GM19372 (cell line): ENCODE measurements around the gene PTPN1.
"Not testable (repeated sequence)": the region's sequence is repeated elsewhere in the genome, so short reads cannot be mapped to it uniquely, and the experiment has no call there.

ENCODE experiments used
- ATAC-seq: cut with Tn5 transposase; IDR thresholded peaks from one replicate; pipeline ENCODE4 v1.9.1; 2021; ENCODE audit warnings: mild to moderate bottlenecking, low read depth, moderate library complexity; ENCODE audit not compliant: unreplicated experiment

Gene PTPN1

DNA sequence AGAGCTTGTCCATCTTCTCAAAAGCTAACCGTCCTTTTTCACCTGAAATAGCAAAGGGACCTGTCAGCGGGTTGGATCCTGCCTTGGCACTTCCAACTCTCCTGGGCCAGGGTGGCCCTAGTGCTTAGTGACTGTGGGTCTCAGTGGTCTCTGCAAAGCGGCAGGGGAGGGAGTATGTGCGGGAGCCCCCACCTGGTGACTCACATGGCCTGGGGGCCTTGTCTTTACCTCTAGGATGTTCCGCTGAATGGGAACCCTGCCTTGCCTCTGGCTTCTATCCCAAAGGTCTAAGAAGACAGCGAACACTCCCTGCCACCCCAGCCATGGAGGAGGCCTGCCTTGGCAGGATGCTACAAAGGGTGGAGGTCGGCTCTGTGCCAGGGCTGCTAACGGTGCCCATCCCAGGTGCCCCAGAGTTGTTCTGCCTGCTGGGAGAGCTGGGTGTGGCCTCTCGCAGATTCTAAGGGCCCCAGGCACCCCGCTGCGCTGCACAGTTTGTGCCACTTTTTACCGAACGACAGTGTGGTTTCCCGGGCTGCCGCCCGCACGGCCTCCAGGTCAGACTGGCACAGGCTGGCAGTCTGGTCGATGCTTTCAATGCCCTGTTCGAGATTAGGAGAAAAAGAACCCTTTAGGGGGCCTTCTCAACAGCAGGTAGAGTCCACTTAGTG, 77.2 kb downstream of the PTPN1 start:
- no peak for ATAC-seq

GRCh38 chr20:50588034-50588736, 78.0 kb downstream of the PTPN1 start:
- no peak for ATAC-seq

DNA sequence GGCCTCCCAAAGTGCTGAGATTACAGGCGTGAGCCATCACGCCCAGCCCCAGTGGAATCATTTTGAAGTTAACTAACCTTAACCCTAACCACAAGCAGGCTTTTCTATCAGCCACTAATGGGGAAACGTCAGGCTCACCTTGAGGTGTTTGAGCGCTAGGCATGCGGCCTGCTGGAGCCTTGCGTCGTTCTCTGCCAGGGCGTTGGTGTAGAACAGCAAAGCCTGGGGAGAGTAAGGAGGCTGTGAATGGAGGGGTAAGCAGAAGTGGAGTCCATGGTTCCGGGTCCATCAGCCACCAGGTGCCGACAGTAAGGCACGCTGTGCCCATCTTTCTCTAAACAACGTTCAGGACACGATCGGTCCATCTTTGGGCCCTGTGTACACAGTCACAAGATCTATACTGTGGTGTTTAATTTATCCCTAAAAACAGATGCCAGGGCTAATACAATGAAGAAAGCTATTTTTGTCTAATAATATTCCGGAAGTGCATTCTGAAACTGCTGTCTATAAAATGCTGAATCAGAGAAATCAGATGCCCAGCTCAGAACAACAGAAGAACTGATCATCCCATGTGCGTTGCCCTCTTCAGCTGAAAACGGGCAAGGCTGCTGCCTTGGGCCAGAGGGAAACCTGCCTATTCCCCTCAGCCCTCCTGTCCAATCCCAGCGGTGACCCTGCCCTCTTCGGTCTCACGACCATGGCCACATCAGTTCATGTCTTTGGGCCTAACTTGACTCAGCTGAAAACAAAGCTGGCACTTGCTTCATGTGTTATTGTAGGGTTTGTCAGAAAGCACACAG, 79.6 kb downstream of the PTPN1 start:
- ATAC-seq, result no peak

- no peak for ATAC-seq
These were observed 80.1 kb downstream of the PTPN1 start for GRCh38 chr20:50590348-50590664.

- ATAC-seq, result no peak
These were observed 81.2 kb downstream of the PTPN1 start for GRCh38 chr20:50591233-50591852.

GRCh38 chr20:50592282-50593004, 82.3 kb downstream of the PTPN1 start:
- no peak for ATAC-seq

- no peak for ATAC-seq
These were observed 82.8 kb downstream of the PTPN1 start for GRCh38 chr20:50593005-50593335.

DNA sequence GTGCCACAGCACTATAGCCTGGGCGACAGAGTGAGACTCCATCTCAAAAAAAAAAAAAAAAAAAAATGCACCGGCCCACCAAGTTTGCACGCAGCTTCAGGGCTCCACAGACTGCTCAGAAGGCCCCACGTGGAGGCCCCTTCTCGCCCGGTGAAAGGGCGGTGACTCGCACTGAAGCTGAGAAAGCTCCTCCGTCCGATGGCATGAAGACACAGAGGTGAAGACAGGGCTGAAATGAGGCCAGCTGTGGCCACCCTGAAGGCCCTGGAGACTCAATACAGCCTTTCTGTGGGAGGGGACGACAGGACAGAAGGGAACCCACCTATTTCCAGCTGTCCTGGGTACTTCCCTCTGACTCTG, 84.0 kb downstream of the PTPN1 start:
- no peak for ATAC-seq

DNA sequence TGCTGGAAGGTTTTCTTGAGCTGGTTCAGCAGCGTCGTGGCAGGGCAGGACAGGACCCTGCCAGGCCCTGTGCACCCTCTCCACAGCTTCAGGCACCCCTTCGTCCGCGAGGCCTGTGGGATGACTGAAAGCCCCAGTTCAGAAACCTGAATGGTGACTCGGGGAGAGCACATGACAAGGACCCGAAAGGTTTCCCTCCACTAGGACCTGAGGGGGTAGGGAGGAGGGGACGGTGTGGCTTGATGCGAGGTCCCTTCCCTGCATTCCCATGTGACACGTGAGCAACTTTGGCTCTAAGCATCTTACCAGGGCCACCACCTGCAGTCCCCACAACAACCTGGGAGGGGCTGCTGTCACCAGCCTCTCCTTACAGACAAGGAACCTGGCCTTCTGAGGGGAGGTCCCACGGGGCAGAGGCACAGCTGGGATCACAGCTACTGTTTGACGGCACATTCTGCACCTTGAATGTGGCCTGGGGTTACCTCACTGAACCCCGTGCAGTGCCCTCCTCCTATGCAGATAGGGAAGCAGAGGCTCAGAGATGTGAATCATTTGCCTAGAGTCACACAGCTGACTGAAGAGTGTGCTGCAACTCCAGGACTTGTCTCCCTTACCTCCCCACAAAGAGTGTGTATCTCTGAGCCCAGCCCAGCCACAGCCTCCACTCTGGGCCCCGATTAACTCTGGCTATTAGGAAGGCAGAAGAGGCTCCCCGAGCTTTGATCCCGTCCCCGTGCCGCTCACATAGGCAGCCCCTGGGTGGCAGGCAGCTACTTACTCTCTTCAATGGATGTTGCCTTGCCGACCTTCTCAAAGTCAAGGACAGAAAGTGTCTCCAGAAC, 84.6 kb downstream of the PTPN1 start:
- no peak for ATAC-seq

GRCh38 chr20:50595433-50595895, 85.3 kb downstream of the PTPN1 start:
- no peak for ATAC-seq

DNA sequence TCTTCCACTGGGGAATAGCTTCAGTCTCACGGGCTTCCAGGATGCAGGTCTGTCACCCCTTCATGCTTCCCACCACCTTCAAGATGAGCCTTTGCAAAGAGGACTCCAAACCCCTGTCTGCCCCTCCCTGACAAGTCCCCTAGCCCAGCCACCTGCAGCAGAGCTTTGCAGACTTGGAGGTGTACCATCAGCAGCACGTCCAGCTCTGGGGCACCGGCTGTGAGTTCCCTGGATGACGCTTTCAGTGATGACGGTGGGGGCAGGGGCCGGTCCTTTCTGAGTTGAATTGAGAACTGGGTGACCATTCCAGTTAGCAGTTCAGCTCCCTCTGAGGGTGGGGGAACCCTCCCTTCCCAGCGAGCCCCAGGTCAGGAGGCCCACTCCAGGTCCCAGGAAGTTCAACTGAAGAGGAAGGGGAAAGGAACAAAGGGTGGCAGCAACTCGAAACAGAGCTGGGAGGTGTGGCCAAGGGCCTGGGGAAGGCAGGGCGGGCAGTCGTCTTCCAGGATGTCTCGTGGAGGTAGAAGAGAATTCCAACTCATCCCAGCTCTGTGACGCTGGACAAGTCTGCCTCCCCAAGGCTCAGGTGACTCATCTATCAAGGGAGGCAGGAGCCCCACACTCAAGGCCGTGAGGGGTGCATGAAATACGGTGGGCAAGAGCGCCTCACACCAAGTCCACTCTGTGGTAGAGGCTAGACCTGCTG, 86.0 kb downstream of the PTPN1 start:
- ATAC-seq, result no peak

DNA sequence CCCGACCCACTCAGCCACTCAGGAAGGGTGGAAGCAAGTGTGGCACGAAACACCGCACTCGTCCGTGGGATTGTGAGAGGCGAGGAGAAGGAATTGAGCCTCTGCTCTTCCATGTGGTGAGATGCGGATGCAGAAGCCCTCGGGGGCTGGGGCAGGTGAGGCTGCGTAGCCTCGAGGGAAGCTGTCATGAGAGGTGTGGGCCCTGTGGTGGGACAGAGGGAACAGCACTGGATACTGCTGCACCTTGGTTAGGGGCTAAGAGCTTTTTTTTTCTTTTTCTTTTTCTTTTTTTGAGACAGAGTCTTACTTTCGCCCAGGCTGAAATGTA, 86.5 kb downstream of the PTPN1 start:
- no peak for ATAC-seq

- ATAC-seq, result no peak
These were observed 87.3 kb downstream of the PTPN1 start for GRCh38 chr20:50597406-50597969.

GRCh38 chr20:50598074-50598473, 87.9 kb downstream of the PTPN1 start:
- ATAC-seq, result no peak

DNA sequence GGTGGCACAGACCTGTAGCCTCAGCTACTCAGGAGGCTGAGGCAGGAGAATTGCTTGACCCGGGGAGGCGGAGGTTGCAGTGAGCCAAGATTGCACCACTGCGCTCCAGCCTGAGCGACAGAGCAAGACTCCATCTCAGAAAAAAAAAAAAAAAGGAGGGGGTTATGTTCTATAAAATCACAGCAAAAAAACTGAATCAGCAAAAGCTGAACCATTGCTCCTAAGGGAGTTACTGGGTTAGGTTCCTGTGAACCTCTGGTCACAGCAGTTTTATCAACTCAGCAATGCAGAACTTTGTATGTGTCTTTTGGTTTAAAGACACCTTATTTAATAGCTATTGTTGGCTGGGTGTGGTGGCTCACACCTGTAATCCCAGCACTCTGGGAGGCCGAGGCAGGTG, 88.6 kb downstream of the PTPN1 start:
- ATAC-seq, result not testable (repeated sequence)

GRCh38 chr20:50600281-50600895, 90.2 kb downstream of the PTPN1 start:
- ATAC-seq, result no peak

DNA sequence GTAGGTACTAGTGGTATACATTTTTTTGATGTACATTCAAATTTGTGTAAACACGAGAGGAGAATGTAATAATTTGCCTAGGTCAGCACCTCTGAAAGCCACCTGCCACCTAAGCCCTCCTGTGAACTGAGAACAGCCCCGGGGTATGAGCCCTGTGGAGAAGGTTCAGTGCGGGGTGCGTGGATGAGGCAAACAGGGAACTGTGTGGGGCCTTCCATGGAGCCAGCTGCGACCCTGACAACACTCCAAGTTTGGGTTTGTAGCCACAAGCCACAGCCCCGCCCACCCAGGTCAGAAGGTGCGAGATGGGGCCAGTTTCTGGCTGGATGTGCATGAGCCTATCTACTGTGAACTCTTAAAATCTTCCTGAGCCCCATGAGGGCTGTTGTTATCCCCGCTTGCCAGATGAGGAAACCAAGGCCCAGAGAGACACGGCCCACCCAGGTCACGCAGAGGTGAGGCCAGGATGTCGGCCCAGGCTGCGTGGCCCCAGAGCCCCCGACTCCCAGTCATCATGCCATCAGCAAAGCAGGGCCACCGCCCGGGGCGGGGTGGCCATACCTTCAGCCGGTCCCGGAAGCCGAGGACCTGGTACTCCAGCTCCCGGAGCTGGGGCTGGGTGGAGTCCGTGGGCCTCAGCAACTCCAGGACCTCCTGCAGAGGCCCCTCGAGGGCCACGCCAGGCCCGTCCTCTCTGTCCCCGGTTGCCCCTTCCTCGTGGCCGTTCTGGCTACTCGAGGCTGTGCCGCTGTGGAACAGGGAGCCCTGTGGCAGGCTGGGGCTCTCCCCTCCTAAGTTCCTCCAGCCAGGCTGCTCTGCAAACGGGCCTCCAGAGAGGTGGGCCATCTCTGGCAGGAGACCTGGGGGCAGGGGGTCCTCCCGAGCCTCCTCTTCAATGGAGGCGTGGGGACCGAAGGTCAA, 91.6 kb downstream of the PTPN1 start:
- no peak for ATAC-seq
